C4-2B (cell line): ENCODE measurements around the gene NKTR.

ENCODE experiments used
- H3K27ac ChIP-seq: fragments of 450-650 bp; 2 replicates; pipeline ENCODE4 v1.5.1; 2017
- CTCF ChIP-seq: fragments of 450-650 bp; conservative IDR thresholded peaks from 2 replicates; pipeline ENCODE4 v1.5.1; 2017; ENCODE audit warnings: mild to moderate bottlenecking
- ZFX ChIP-seq: fragments of 450-650 bp; IDR thresholded peaks from 2 replicates; pipeline ENCODE4 v1.6.1; 2017

NKTR gene

GRCh38 chr3:42667523-42668412, 67.3 kb downstream of the NKTR start:
- H3K27ac ChIP-seq = no peak overlapping the region

GRCh38 chr3:42668413-42668760, 67.9 kb downstream of the NKTR start:
- no peak for TF ChIP-seq ZFX
- TF ChIP-seq CTCF = no peak
- H3K27ac ChIP-seq = no peak overlapping the region

More at GRCh38 chr3:42667523-42668412, 67.3 kb downstream of the NKTR start:
- TF ChIP-seq ZFX (no peak), CTCF (no peak)

- no peak overlapping the region for H3K27ac ChIP-seq
- TF ChIP-seq ZFX (no peak), CTCF (no peak)
Measured at GRCh38 chr3:42668793-42669217, 68.3 kb downstream of the NKTR start.

- H3K27ac ChIP-seq = no peak overlapping the region
- TF ChIP-seq ZFX (no peak), CTCF (no peak)
Measured at GRCh38 chr3:42670051-42670576, 69.6 kb downstream of the NKTR start.

- H3K27ac ChIP-seq = no peak overlapping the region
- TF ChIP-seq ZFX (no peak), CTCF (no peak)
Measured at GRCh38 chr3:42670670-42671069, 70.2 kb downstream of the NKTR start.

GRCh38 chr3:42672515-42672914, 72.0 kb downstream of the NKTR start:
- TF ChIP-seq ZFX = no peak
- TF ChIP-seq CTCF = no peak
- no peak overlapping the region for H3K27ac ChIP-seq

GRCh38 chr3:42673082-42673481, 72.6 kb downstream of the NKTR start:
- H3K27ac ChIP-seq = no peak overlapping the region
- TF ChIP-seq CTCF (no peak), ZFX (no peak)
